HG02938 (cell line): ENCODE results near the gene SLC9A9.

Experiments
- ATAC-seq: cut with Tn5 transposase; IDR thresholded peaks from one replicate; pipeline ENCODE4 v1.9.1; 2021; ENCODE audit warnings: mild to moderate bottlenecking, moderate library complexity; ENCODE audit not compliant: unreplicated experiment

SLC9A9 gene

GRCh38 chr3:143848704-143849103 is 436 bp upstream of the SLC9A9 start:
- no peak for ATAC-seq

- ATAC-seq, result no peak
Measured at GRCh38 chr3:143843587-143843986, 4.7 kb downstream of the SLC9A9 start.

GRCh38 chr3:143840636-143841035 is 7.6 kb downstream of the SLC9A9 start:
- no peak for ATAC-seq

- peak; percentile 40 for ATAC-seq
Measured at GRCh38 chr3:143839980-143840379, 8.3 kb downstream of the SLC9A9 start.

GRCh38 chr3:143837076-143837475 is 11.2 kb downstream of the SLC9A9 start:
- ATAC-seq, result no peak

GRCh38 chr3:143835312-143835711 is 13.0 kb downstream of the SLC9A9 start:
- ATAC-seq, result no peak

- ATAC-seq, result peak; percentile 33
Measured at GRCh38 chr3:143832433-143832832, 15.8 kb downstream of the SLC9A9 start.

- ATAC-seq, result peak; percentile 86
Measured at GRCh38 chr3:143831994-143832393, 16.3 kb downstream of the SLC9A9 start.

GRCh38 chr3:143831208-143831607 is 17.1 kb downstream of the SLC9A9 start:
- no peak for ATAC-seq

- ATAC-seq, result no peak
Measured at GRCh38 chr3:143830786-143831185, 17.5 kb downstream of the SLC9A9 start.

GRCh38 chr3:143830063-143830462 is 18.2 kb downstream of the SLC9A9 start:
- no peak for ATAC-seq

GRCh38 chr3:143827425-143827824 is 20.8 kb downstream of the SLC9A9 start:
- ATAC-seq, result no peak

GRCh38 chr3:143826296-143826695 is 22.0 kb downstream of the SLC9A9 start:
- ATAC-seq, result no peak

GRCh38 chr3:143825513-143825912 is 22.8 kb downstream of the SLC9A9 start:
- ATAC-seq, result peak; percentile 73

GRCh38 chr3:143824735-143825385 is 23.4 kb downstream of the SLC9A9 start:
- ATAC-seq, result no peak

- ATAC-seq, result no peak
Measured at GRCh38 chr3:143822798-143823197, 25.5 kb downstream of the SLC9A9 start.

GRCh38 chr3:143822374-143822773 is 25.9 kb downstream of the SLC9A9 start:
- no peak for ATAC-seq

- ATAC-seq, result no peak
Measured at GRCh38 chr3:143821862-143822261, 26.4 kb downstream of the SLC9A9 start.

- no peak for ATAC-seq
Measured at GRCh38 chr3:143820466-143821221, 27.6 kb downstream of the SLC9A9 start.

GRCh38 chr3:143819890-143820289 is 28.4 kb downstream of the SLC9A9 start:
- no peak for ATAC-seq

- ATAC-seq, result no peak
Measured at GRCh38 chr3:143814443-143814889, 33.8 kb downstream of the SLC9A9 start.

- ATAC-seq, result no peak
Measured at GRCh38 chr3:143812481-143812880, 35.8 kb downstream of the SLC9A9 start.
